Middle frontal gyrus (tissue), 1 donor: ENCODE data around the gene PRL.

Source experiments
- DNase-seq: peaks from one replicate; pipeline ENCODE4 v3.0.0-alpha.2; 2015; ENCODE audit warnings: low spot score; ENCODE audit errors: extremely low spot score

PRL gene

GRCh38 chr6:22296936-22297335 lies at the start of gene PRL:
Gene PRL (minus strand): TSS chr6:22297036. CDS start chr6:22296982, 54 bp downstream.
- no peak for DNase-seq

- no peak for DNase-seq
These were observed 47.0 kb upstream of the PRL start for GRCh38 chr6:22343864-22344263.

- no peak for DNase-seq
These were observed 37.9 kb upstream of the PRL start for GRCh38 chr6:22334778-22335177.

GRCh38 chr6:22333802-22334201 lies 37.0 kb upstream of the PRL start:
- DNase-seq, result no peak

GRCh38 chr6:22332711-22333110 lies 35.9 kb upstream of the PRL start:
- no peak for DNase-seq

GRCh38 chr6:22332216-22332615 lies 35.4 kb upstream of the PRL start:
- DNase-seq, result no peak

- no peak for DNase-seq
These were observed 34.1 kb upstream of the PRL start for GRCh38 chr6:22330941-22331340.

- DNase-seq, result no peak
These were observed 31.6 kb upstream of the PRL start for GRCh38 chr6:22328474-22328873.

GRCh38 chr6:22327881-22328280 lies 31.0 kb upstream of the PRL start:
- no peak for DNase-seq

- no peak for DNase-seq
These were observed 29.7 kb upstream of the PRL start for GRCh38 chr6:22326500-22326899.

GRCh38 chr6:22325481-22325880 lies 28.6 kb upstream of the PRL start:
- no peak for DNase-seq

- DNase-seq, result no peak
These were observed 27.0 kb upstream of the PRL start for GRCh38 chr6:22323848-22324247.

GRCh38 chr6:22322103-22323030 lies 25.5 kb upstream of the PRL start:
- no peak for DNase-seq

GRCh38 chr6:22320750-22321149 lies 23.9 kb upstream of the PRL start:
- DNase-seq, result no peak

GRCh38 chr6:22318404-22318803 lies 21.6 kb upstream of the PRL start:
- DNase-seq, result no peak

GRCh38 chr6:22313796-22314195 lies 17.0 kb upstream of the PRL start:
- no peak for DNase-seq

GRCh38 chr6:22308939-22309338 lies 12.1 kb upstream of the PRL start:
- no peak for DNase-seq

- no peak for DNase-seq
These were observed 10.1 kb upstream of the PRL start for GRCh38 chr6:22306741-22307466.

GRCh38 chr6:22302838-22303237 lies 6.0 kb upstream of the PRL start:
- DNase-seq, result no peak

- DNase-seq, result no peak
These were observed 3.6 kb upstream of the PRL start for GRCh38 chr6:22300273-22300998.

GRCh38 chr6:22298475-22298890 lies 1.6 kb upstream of the PRL start:
- no peak for DNase-seq

GRCh38 chr6:22296067-22296466 lies 769 bp downstream of the PRL start:
- no peak for DNase-seq
